AG04450 (cell line): Measurements from ENCODE around the gene GABRD. TPM values are rescaled to one million over a fixed set of nuclear protein-coding genes. Genes with fewer than 3 reads are reported as not detected.

Experiments
- CTCF ChIA-PET: fragments of 300-600, 350-600 bp; formaldehyde crosslinking; extraction: SDS; loops from one replicate; lab custom pipeline; 2022; ENCODE audit warnings: antibody characterized with exemption, inconsistent platforms; lab: Charles Lee
- POLR2A ChIA-PET: fragments of 350-600 bp; formaldehyde crosslinking; extraction: SDS; loops from one replicate; lab custom pipeline; 2021; ENCODE audit warnings: antibody characterized with exemption, inconsistent platforms; lab: Yijun Ruan, JAX
- DNase-seq: peaks from one replicate; pipeline ENCODE4 v3.0.0-alpha.2; 2011; ENCODE audit warnings: low read depth, low spot score
- H3K27ac ChIP-seq: one replicate; pipeline ENCODE4 v1.5.1; 2012; ENCODE audit warnings: low read depth, low read length, control low read depth
- H3K27me3 ChIP-seq: one replicate; pipeline ENCODE4 v1.6.0; 2012; ENCODE audit warnings: low read length; ENCODE audit not compliant: control insufficient read depth, insufficient read depth
- H3K4me3 ChIP-seq: 2 replicates; pipeline ENCODE4 v1.5.1; 2011; ENCODE audit warnings: mild to moderate bottlenecking, low read depth, low read length, control low read depth
- H3K9me3 ChIP-seq: 2 replicates; pipeline ENCODE4 v1.5.1; 2012; ENCODE audit warnings: low read length; ENCODE audit not compliant: control insufficient read depth, insufficient read depth
- polyA plus RNA-seq: library from polyadenylated mRNA; depleted of rRNA; stranded (reverse); fragments of >200 nt; gene quantifications from 2 replicates; pipeline ENCODE4 v1.2.3, GENCODE V29; 2011
- TF ChIP-seq, protein P1 (sequence below): IDR thresholded peaks from 2 replicates; pipeline ENCODE4 v1.5.1; 2011; ENCODE audit warnings: low read depth, low read length, control low read depth, inconsistent platforms

Gene GABRD
- polyA plus RNA-seq, 1 experiment, result not detected

- peaks cover 11% of the 10 kb centered on the region for H3K27me3 ChIP-seq
- POLR2A ChIA-PET, result no interaction called here
- CTCF ChIA-PET, result interaction anchor here (1.0 kb wide), 1 partner anchor 29 kb away, joined by 4 read pairs; no protein-coding TSS in a partner anchor
Measured at GRCh38 chr1:1989789-1990188, 29.4 kb upstream of the GABRD start.

DNA sequence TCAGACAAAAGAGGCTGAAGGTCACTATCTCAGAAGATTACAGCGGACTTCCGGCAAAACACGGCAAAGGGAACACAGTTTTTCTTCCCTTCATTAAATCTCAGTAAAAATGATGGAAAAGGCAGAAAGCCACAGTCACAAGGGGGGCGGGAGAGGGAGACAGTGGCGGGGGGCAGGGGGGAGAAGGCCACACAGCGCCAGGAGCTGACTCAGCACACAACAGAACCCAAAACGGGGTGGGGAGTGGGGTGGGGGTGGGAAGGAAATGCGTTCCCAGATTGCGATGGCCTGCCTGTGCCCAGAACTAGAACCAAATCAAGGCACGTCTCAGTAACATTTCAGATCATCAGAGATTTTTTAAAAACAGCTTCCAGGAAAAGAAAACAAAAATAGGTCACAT is 28.9 kb upstream of the GABRD start:
- DNase-seq, result no peak
- Histone ChIP-seq H3K27ac (no peak overlapping the region), H3K27me3 (peaks cover 11% of the 10 kb centered on the region), H3K9me3 (no peaks in the 10 kb centered on the region; the same call in 1 of the 2 replicates), H3K4me3 (no peak overlapping the region)
- CTCF ChIA-PET, result interaction anchor here (0.8 to 1.0 kb wide), 3 partner anchors 46 to 184 kb away, joined by 3 read pairs; no protein-coding TSS in a partner anchor
- TF ChIP-seq, protein P1, sequence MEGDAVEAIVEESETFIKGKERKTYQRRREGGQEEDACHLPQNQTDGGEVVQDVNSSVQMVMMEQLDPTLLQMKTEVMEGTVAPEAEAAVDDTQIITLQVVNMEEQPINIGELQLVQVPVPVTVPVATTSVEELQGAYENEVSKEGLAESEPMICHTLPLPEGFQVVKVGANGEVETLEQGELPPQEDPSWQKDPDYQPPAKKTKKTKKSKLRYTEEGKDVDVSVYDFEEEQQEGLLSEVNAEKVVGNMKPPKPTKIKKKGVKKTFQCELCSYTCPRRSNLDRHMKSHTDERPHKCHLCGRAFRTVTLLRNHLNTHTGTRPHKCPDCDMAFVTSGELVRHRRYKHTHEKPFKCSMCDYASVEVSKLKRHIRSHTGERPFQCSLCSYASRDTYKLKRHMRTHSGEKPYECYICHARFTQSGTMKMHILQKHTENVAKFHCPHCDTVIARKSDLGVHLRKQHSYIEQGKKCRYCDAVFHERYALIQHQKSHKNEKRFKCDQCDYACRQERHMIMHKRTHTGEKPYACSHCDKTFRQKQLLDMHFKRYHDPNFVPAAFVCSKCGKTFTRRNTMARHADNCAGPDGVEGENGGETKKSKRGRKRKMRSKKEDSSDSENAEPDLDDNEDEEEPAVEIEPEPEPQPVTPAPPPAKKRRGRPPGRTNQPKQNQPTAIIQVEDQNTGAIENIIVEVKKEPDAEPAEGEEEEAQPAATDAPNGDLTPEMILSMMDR, result no peak
- POLR2A ChIA-PET, result no interaction called here

More at GRCh38 chr1:1989789-1990188, 29.4 kb upstream of the GABRD start:
- Histone ChIP-seq H3K4me3 (no peak overlapping the region), H3K9me3 (no peaks in the 10 kb centered on the region; the same call in 1 of the 2 replicates), H3K27ac (no peak overlapping the region)
- TF ChIP-seq, protein P1, result no peak
- DNase-seq, result no peak

DNA sequence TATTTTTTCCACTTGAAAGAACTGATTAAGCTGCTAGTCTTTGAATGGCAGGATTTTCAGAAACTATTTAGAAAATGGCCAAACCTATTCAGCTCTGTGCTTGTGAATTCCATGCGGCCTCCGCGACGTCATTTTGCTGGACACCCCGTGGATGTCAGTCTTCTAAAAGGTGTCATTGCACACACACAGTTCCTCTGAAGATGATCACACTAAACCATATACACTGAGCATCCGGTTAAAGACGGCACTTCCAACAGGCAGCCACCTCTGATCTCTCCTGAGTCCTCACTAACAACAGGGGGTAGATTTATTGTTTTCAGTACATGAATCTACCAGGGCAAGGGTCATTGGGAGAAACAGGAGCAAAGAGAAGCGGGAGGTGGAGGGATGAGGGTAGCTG is 24.6 kb upstream of the GABRD start:
- H3K27me3 ChIP-seq, result peaks cover 2% of the 10 kb centered on the region
- TF ChIP-seq, protein P1, result no peak
- ChIA-PET CTCF (no interaction called here), POLR2A (interaction anchor here (0.6 kb wide), 1 partner anchor 22 kb away, joined by 8 read pairs; no protein-coding TSS in a partner anchor)
- H3K27ac ChIP-seq, result no peak overlapping the region
- H3K9me3 ChIP-seq, result no peaks in the 10 kb centered on the region
- H3K4me3 ChIP-seq, result no peak overlapping the region
- DNase-seq, result no peak

DNA sequence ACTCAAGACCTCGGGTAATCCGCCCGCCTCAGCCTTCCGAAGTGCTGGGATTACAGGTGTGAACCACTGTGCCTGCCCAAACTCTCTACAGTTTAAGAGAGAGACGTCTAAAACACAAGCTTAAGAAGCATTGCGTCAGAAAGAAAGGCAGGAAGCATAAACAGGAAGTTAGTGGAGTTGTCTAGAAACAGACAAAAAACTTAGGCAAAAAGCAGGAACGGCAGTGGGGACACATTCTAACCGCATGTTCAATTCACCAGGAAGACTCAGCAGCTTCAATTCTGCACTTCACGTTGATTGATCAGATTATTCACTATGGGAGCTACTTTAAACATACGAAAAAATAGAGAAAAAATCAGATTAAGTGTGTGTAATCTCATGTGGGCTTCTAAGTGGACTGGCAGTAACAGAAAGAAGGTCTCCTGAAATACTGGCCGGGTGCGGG is 22.9 kb upstream of the GABRD start:
- DNase-seq, result no peak
- TF ChIP-seq, protein P1, result no peak
- CTCF ChIA-PET, result interaction anchor here (1.0 kb wide), 1 partner anchor 48 kb away, joined by 4 read pairs; no protein-coding TSS in a partner anchor
- Histone ChIP-seq H3K4me3 (no peak overlapping the region), H3K27ac (no peak overlapping the region), H3K9me3 (no peaks in the 10 kb centered on the region), H3K27me3 (peaks cover 4% of the 10 kb centered on the region)
- POLR2A ChIA-PET, result no interaction called here

DNA sequence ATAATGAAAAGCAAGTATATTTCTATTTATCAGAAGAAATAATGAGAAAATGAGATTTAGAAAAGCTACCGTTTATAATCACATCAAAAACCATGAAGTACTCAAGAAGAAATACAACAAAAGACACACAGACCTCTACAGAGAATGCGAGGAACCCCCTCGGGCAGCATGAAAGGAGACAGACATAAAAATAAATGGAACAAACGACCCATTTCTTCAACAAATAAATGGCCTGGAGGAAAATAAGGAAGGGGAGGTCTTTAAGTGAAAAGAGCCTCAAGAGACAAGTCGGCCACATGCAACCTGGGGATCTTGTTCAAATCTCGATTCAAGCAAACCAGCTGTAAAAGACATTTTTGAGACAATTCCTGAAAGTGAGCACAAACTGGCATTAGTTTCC is 21.6 kb upstream of the GABRD start:
- H3K27me3 ChIP-seq, result peaks cover 4% of the 10 kb centered on the region
- TF ChIP-seq, protein P1, result no peak
- H3K27ac ChIP-seq, result no peak overlapping the region
- no peak overlapping the region for H3K4me3 ChIP-seq
- H3K9me3 ChIP-seq, result no peaks in the 10 kb centered on the region
- DNase-seq, result no peak
- ChIA-PET CTCF (no interaction called here), POLR2A (no interaction called here)
